Measurements from ENCODE around the gene S100A7.

Gene S100A7

GRCh38 chr1:153429266-153430165 is 30.9 kb downstream of the S100A7 start:
- peak; percentile 11 for DNase-seq
- Histone ChIP-seq H3K27me3 (ENCODE audit: insufficient read depth, low read depth, severe bottlenecking) (peaks cover 79% of the 10 kb centered on the region), H3K27ac (no peak overlapping the region), H3K4me3 (ENCODE audit: low read depth, low read length) (no peak overlapping the region), H3K9me3 (ENCODE audit: severe bottlenecking) (no peaks in the 10 kb centered on the region), H3K36me3 (no peaks in the 10 kb centered on the region)
- TF ChIP-seq CTCF (IDR thresholded peaks at IDR 0.05; ENCODE audit: low read depth, low read length): no peak

GRCh38 chr1:153428791-153429190 is 31.7 kb downstream of the S100A7 start:
- Histone ChIP-seq H3K27me3 (ENCODE audit: insufficient read depth, low read depth, severe bottlenecking) (peaks cover 72% of the 10 kb centered on the region), H3K27ac (no peak overlapping the region), H3K36me3 (no peaks in the 10 kb centered on the region), H3K9me3 (ENCODE audit: severe bottlenecking) (no peaks in the 10 kb centered on the region), H3K4me3 (ENCODE audit: low read depth, low read length) (no peak overlapping the region)
- peak; percentile 67 for TF ChIP-seq CTCF (IDR thresholded peaks at IDR 0.05; ENCODE audit: low read depth, low read length)
- peak; percentile 33 for DNase-seq

DNA sequence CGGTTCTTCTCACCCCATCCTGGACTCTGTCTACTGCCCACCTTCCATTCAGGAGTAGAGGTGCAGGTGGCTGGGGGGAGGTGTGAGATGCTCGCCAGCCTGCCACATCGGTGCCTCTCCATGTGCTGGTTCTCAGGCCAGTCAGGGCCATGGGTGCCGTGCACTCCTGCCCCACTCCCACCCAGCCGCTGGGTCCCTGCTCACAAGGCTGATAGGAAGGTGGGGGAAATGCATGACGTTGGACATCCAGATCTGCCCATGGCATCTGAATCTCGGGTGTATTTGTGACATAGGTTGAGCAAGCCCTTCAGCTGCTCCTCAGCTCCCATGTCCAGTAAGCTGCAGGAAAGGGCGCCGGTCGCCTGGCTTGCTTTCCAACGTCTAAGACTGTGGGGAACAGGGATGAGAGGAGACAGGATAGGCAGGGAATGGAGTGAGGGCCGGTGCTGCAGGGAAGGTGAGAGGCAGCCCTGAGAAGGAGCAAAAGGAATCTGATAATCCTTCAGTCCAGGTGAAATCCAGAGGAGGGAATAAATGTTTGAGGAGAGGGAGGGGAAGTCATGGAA is 32.3 kb downstream of the S100A7 start:
- peak; percentile 13 for DNase-seq
- no peak for TF ChIP-seq CTCF (IDR thresholded peaks at IDR 0.05; ENCODE audit: low read depth, low read length)
- no peaks in the 10 kb centered on the region for H3K36me3 ChIP-seq
- H3K9me3 ChIP-seq (ENCODE audit: severe bottlenecking): no peaks in the 10 kb centered on the region
- peaks cover 67% of the 10 kb centered on the region for H3K27me3 ChIP-seq (ENCODE audit: insufficient read depth, low read depth, severe bottlenecking)
- H3K27ac ChIP-seq: no peak overlapping the region
- H3K4me3 ChIP-seq (ENCODE audit: low read depth, low read length): no peak overlapping the region

DNA sequence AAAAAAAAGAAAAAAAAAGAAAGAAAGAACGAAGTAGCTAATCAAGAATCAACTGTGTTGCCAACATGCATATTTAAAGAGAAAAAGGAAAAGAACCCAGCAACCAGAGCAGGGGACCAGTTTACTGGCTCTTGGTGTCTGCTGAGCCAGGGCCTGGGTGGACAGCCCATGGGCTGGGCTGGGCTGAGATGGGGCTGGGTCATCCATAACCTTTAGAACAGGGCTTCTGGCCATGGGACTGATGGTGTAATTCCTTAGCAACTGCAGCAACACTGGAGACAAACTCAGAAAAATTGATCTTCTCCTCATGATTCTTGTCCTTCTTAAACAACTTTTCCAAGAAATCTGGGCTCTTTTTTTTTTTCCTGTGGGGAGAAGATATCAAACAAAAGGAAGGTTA is 33.6 kb downstream of the S100A7 start:
- Histone ChIP-seq H3K9me3 (ENCODE audit: severe bottlenecking) (no peaks in the 10 kb centered on the region), H3K27me3 (ENCODE audit: insufficient read depth, low read depth, severe bottlenecking) (peaks cover 69% of the 10 kb centered on the region)
- no peak for TF ChIP-seq CTCF (IDR thresholded peaks at IDR 0.05; ENCODE audit: low read depth, low read length)

DNA sequence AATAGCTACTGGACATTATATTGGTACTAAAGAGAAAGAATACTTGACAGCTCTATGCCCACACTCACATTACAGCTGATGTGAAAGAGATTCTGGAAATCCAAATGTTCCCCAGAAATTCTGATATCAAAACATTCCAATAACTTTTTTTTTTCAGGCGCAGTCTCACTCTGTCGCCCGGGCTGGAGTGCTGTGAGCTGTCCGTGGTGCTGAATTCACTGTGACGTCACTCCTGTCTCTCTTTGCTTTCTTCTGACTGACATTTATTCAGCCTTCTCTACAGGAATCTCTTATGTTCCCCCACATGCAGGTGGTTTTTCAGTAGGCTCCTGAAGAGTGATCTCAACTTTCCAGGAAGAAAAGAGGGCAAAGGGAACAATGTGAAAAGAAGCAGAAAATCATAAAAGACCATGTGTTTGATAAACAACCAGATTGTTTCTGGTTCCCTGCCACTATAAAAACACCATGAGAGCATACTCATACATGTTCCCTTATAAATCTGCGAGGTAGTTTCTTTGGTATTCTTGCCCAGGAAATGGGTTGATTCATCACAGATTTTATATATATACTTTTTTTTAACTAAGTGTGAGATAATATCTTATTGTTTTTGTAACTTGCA is 37.9 kb downstream of the S100A7 start:
- Histone ChIP-seq H3K27ac (no peak overlapping the region), H3K9me3 (ENCODE audit: severe bottlenecking) (no peaks in the 10 kb centered on the region), H3K27me3 (ENCODE audit: insufficient read depth, low read depth, severe bottlenecking) (peaks cover 71% of the 10 kb centered on the region), H3K36me3 (no peaks in the 10 kb centered on the region), H3K4me3 (ENCODE audit: low read depth, low read length) (no peak overlapping the region)
- TF ChIP-seq CTCF (IDR thresholded peaks at IDR 0.05; ENCODE audit: low read depth, low read length): no peak
- DNase-seq: peak; percentile 6

More for the DNA sequence above, 33.6 kb downstream of the S100A7 start:
- H3K4me3 ChIP-seq (ENCODE audit: low read depth, low read length): no peak overlapping the region
- no peak for DNase-seq
- H3K36me3 ChIP-seq: no peaks in the 10 kb centered on the region
- H3K27ac ChIP-seq: no peak overlapping the region

Data from WERI-Rb-1 (cell line).